Mesenchymal stem cell (in vitro differentiated cells and primary cell): ENCODE measurements around the gene BICRA.
A peak's percentile ranks its signal among the peaks of the same experiment; 100 is the strongest.

Experiments
- DNase-seq: peaks from one replicate; pipeline ENCODE4 v3.0.0-alpha.2; 2013
- H2AFZ ChIP-seq: one replicate; pipeline ENCODE4 v1.6.1; 2013; ENCODE audit warnings: low read depth, mild to moderate bottlenecking, control low read depth, inconsistent platforms, low read length, moderate library complexity
- H2AK5ac ChIP-seq: 2 replicates; pipeline ENCODE4 v1.6.1; 2013; ENCODE audit warnings: low read length, moderate library complexity, mild to moderate bottlenecking, inconsistent platforms; ENCODE audit not compliant: severe bottlenecking
- H2BK120ac ChIP-seq: one replicate; pipeline ENCODE4 v1.6.1; 2013; ENCODE audit warnings: low read depth, mild to moderate bottlenecking, inconsistent platforms, low read length, moderate library complexity
- H2BK12ac ChIP-seq, 2 experiments: one replicate each; pipeline ENCODE4 v1.6.1; 2013; ENCODE audit warnings: inconsistent platforms in 2 of 2, low read length in 2 of 2, mild to moderate bottlenecking in 2 of 2, moderate library complexity in 2 of 2, control low read depth in 1 of 2
- H2BK15ac ChIP-seq: one replicate; pipeline ENCODE4 v1.6.1; 2013; ENCODE audit warnings: mild to moderate bottlenecking, low read depth, inconsistent platforms; ENCODE audit not compliant: poor library complexity, severe bottlenecking
- H2BK5ac ChIP-seq: 2 replicates; pipeline ENCODE4 v1.6.1; 2013; ENCODE audit warnings: low read depth, mild to moderate bottlenecking, low read length, control low read depth, inconsistent platforms; ENCODE audit not compliant: poor library complexity, severe bottlenecking
- H3K14ac ChIP-seq, 2 experiments: one replicate each; pipeline ENCODE4 v1.6.1; 2013; ENCODE audit warnings: inconsistent platforms in 2 of 2, low read length in 2 of 2, control low read depth in 1 of 2, mild to moderate bottlenecking in 1 of 2, moderate library complexity in 1 of 2
- H3K18ac ChIP-seq, 2 experiments: one replicate each; pipeline ENCODE4 v1.6.1; 2013; ENCODE audit warnings: inconsistent platforms in 2 of 2, low read length in 2 of 2, control low read depth in 1 of 2, low read depth in 1 of 2, mild to moderate bottlenecking in 1 of 2
- H3K23ac ChIP-seq, 2 experiments: one replicate each; pipeline ENCODE4 v1.6.1; 2013; ENCODE audit warnings: inconsistent platforms in 2 of 2, low read length in 2 of 2, mild to moderate bottlenecking in 2 of 2, moderate library complexity in 2 of 2, control low read depth in 1 of 2
- H3K27ac ChIP-seq: 2 replicates; pipeline ENCODE4 v1.5.1; 2013; ENCODE audit warnings: mild to moderate bottlenecking, moderate library complexity, low read length, control low read depth, inconsistent platforms; ENCODE audit not compliant: poor library complexity, severe bottlenecking
- H3K27me3 ChIP-seq, 2 experiments: 2 replicates each; pipeline versions ENCODE4 v1.6.1 to v1.7.0; 2013; ENCODE audit warnings: low read length in 2 of 2, mild to moderate bottlenecking in 2 of 2, moderate library complexity in 2 of 2, control low read depth in 1 of 2, inconsistent platforms in 1 of 2; ENCODE audit not compliant: control insufficient read depth in 1 of 2, insufficient read depth in 1 of 2
- H3K36me3 ChIP-seq, 2 experiments: 2 replicates each; pipeline versions ENCODE4 v1.6.1 to v1.7.0; 2013; ENCODE audit warnings: low read length in 2 of 2, control low read depth in 1 of 2, inconsistent platforms in 1 of 2, low read depth in 1 of 2, mild to moderate bottlenecking in 1 of 2; ENCODE audit not compliant: insufficient read depth in 2 of 2, control insufficient read depth in 1 of 2
- H3K4ac ChIP-seq, 2 experiments: one replicate each; pipeline ENCODE4 v1.6.1; 2013; ENCODE audit warnings: inconsistent platforms in 2 of 2, low read length in 2 of 2, mild to moderate bottlenecking in 2 of 2, moderate library complexity in 2 of 2, control low read depth in 1 of 2, low read depth in 1 of 2
- H3K4me1 ChIP-seq: 2 replicates; pipeline ENCODE4 v1.6.1; 2013; ENCODE audit warnings: low read depth, low read length, control low read depth; ENCODE audit not compliant: control insufficient read depth, insufficient read depth
- H3K4me2 ChIP-seq: 2 replicates; pipeline ENCODE4 v1.6.1; 2013; ENCODE audit warnings: low read length, mild to moderate bottlenecking, inconsistent platforms; ENCODE audit not compliant: poor library complexity, severe bottlenecking
- H3K4me3 ChIP-seq, 2 experiments: 2 replicates each; pipeline versions ENCODE4 v1.5.1 to v1.7.0; 2013; ENCODE audit warnings: low read length in 2 of 2, mild to moderate bottlenecking in 2 of 2, control low read depth in 1 of 2, low read depth in 1 of 2; ENCODE audit not compliant: insufficient read depth in 1 of 2
- H3K79me1 ChIP-seq: replicated peaks from 2 replicates; pipeline ENCODE4 v1.6.1; 2013; ENCODE audit warnings: mild to moderate bottlenecking, control low read depth, low read length, inconsistent platforms; ENCODE audit not compliant: poor library complexity, severe bottlenecking
- H3K9ac ChIP-seq: 2 replicates; pipeline ENCODE4 v1.7.0; 2013; ENCODE audit warnings: mild to moderate bottlenecking, low read length, moderate library complexity
- H3K9me3 ChIP-seq: 2 replicates; pipeline ENCODE4 v1.7.0; 2013; ENCODE audit warnings: mild to moderate bottlenecking, low read length; ENCODE audit not compliant: control insufficient read depth
- H4K8ac ChIP-seq: one replicate; pipeline ENCODE4 v1.6.1; 2013; ENCODE audit warnings: inconsistent platforms, mild to moderate bottlenecking, low read length, moderate library complexity
- H4K91ac ChIP-seq: one replicate; pipeline ENCODE4 v1.6.1; 2013; ENCODE audit warnings: mild to moderate bottlenecking, low read length, inconsistent platforms
- WGBS: methylation state at CpG from one replicate; pipeline ENCODE4 v1.1.7; 2013; ENCODE audit warnings: mixed read lengths; 5-methylcytosine and 5-hydroxymethylcytosine counted together

Gene BICRA

DNA sequence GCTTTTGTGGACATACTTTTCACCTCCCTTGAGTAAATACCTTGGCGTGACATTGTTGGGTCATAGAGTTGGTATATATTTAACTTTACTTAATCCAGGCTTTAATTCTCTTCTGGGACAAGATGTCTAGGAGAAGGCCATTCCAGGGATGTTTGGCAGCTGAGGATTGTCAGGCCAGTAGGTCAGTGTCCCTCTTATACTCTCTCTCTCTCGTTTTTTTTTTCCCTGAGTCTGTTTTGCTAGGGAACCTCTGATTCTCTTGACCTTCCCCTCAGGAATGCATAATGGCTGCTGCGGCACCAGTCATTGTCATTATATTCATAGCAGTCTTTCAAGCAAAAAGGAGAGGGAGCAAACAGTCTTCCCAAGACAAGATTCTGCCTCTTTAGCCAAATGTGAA, 48.8 kb downstream of the BICRA start:
- H2BK120ac ChIP-seq = no peak overlapping the region
- no peak overlapping the region for H2AFZ ChIP-seq
- H3K27me3 ChIP-seq = no peaks in the 10 kb centered on the region
- H3K4me2 ChIP-seq = no peak overlapping the region
- no peak overlapping the region for H3K4ac ChIP-seq
- no peak overlapping the region for H2BK5ac ChIP-seq
- no peak overlapping the region for H3K14ac ChIP-seq
- H3K4me1 ChIP-seq = peaks cover 15% of the 10 kb centered on the region
- no peak overlapping the region for H2BK12ac ChIP-seq
- 75% methylated on average over 2 of the region's 3 CpGs for WGBS
- no peak overlapping the region for H3K27ac ChIP-seq
- no peak overlapping the region for H3K9ac ChIP-seq
- no peak overlapping the region for H2BK15ac ChIP-seq
- no peaks in the 10 kb centered on the region for H3K9me3 ChIP-seq
- no peak overlapping the region for H4K8ac ChIP-seq
- H3K4me3 ChIP-seq = no peak overlapping the region
- DNase-seq = no peak
- H3K18ac ChIP-seq = no peak overlapping the region
- H3K36me3 ChIP-seq = peaks cover 12 to 16% of the 10 kb centered on the region in 2 experiments
- H3K79me1 ChIP-seq = peaks cover 42% of the 10 kb centered on the region
- H4K91ac ChIP-seq = no peak overlapping the region
- no peak overlapping the region for H3K23ac ChIP-seq
- H2AK5ac ChIP-seq = no peak overlapping the region

DNA sequence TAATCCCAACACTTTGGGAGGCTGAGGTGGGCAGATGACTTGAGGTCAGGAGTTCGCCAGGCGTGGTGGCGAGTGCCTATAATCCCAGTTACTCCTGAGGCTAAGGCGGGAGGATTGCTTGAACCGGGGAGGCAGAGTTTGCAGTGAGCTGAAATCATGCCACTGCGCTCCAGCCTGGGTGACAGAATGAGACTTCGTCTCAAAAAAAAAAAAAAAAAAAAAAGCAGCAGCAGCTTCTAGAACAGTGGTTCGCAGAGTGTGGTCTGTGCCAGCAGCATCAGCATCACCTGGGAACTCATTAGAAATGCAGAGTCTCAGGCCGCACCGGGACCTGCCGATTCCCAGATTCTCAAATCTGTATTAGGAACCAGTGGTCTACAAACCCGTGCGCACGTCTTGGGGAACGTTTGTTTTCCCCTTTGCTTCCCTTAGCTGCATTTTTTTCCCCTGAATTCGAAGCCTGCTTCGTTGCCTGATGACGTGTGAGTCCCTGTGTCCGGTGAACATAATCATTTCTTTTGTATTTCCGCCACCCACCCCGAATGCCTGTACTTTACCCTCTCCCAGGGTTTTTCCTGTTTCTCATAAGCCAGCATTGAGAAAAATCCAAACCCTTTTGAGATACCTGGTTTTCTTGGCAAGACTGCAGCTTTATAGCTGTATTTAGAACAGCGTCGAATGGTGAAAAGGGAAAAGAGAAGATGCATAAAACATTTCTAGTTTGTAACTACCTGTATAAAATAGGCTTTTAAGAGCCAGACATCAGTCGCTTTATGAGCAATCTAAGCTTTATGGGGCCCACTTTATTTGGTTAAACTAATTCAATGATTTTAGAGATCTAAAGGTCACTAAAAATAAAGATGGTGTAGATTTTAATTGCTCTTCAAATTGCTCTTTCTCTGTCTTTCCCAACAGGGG, 49.8 kb downstream of the BICRA start:
- no peak overlapping the region for H3K4me2 ChIP-seq
- H2BK120ac ChIP-seq = no peak overlapping the region
- no peak overlapping the region for H3K27ac ChIP-seq
- H3K79me1 ChIP-seq = peaks cover 39% of the 10 kb centered on the region
- H2BK12ac ChIP-seq = no peak overlapping the region
- H3K27me3 ChIP-seq = no peaks in the 10 kb centered on the region
- no peak overlapping the region for H3K4ac ChIP-seq
- no peak overlapping the region for H2AFZ ChIP-seq
- H3K36me3 ChIP-seq = peaks cover 8 to 16% of the 10 kb centered on the region in 2 experiments
- no peak overlapping the region for H3K14ac ChIP-seq
- no peak overlapping the region for H4K8ac ChIP-seq
- no peak overlapping the region for H3K4me3 ChIP-seq
- H3K4me1 ChIP-seq = peaks cover 21% of the 10 kb centered on the region
- no peak overlapping the region for H4K91ac ChIP-seq
- H2AK5ac ChIP-seq = no peak overlapping the region
- H2BK15ac ChIP-seq = no peak overlapping the region
- no peak overlapping the region for H3K18ac ChIP-seq
- no peak overlapping the region for H3K23ac ChIP-seq
- no peak overlapping the region for H3K9ac ChIP-seq
- 95% methylated on average over 23 of the region's 24 CpGs for WGBS
- DNase-seq = no peak
- H3K9me3 ChIP-seq = no peaks in the 10 kb centered on the region
- H2BK5ac ChIP-seq = no peak overlapping the region

DNA sequence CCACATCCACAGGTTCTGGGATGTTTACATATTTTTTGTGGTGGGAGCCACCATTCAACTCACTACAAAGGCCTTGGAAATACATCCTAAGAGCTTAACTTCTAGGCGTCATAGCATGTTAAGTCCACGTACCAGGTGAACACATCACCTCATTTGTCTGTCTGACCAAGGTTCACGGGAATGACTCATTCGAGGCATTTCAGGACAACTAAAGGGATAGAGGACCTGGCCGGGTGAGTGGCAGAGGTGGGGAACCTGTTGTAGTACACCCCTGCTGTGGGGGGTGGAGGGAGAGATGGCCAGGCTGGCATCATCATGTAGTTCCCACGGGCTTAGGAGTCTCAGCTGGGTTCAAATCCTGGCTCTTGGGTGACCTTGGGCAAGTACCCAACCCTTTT, 51.5 kb downstream of the BICRA start:
- Histone ChIP-seq H2AFZ (no peak overlapping the region), H4K91ac (no peak overlapping the region), H2BK5ac (no peak overlapping the region), H3K9me3 (no peaks in the 10 kb centered on the region), H4K8ac (no peak overlapping the region), H2BK15ac (no peak overlapping the region), H3K4me2 (no peak overlapping the region), H3K27ac (no peak overlapping the region), H3K79me1 (peaks cover 38% of the 10 kb centered on the region), H3K9ac (peak overlapping the region; percentile 13), H2BK120ac (no peak overlapping the region), H3K36me3 (peaks cover 5 to 16% of the 10 kb centered on the region in 2 experiments), H3K4me3 (no peak overlapping the region), H3K23ac (no peak overlapping the region), H3K27me3 (no peaks in the 10 kb centered on the region), H3K4ac (no peak overlapping the region), H2BK12ac (peak overlapping the region in 1 of 2 experiments; percentile 17), H2AK5ac (no peak overlapping the region), H3K4me1 (peaks cover 30% of the 10 kb centered on the region), H3K18ac (no peak overlapping the region), H3K14ac (no peak overlapping the region)
- DNase-seq = no peak
- WGBS = 96% methylated on average over 6 of the region's 6 CpGs

DNA sequence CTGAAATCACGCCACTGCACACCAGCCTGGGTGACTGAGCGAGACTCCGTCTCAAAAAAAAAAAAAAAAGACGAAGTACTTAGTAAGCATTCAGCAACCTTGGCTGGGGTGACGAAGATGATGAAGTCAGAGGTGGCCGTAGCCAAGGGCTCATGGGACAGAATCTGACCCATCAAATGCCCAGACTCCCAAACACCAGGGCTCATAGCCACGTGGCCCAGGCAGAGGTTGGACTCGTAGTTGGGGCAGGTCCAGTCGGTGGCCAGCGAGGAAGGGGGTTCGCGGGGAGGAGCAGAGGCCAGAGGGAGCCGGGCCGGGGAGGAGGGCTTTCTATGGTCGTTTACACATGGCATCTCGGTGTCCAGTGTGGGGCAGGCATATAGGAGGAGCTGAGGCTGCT, 52.2 kb downstream of the BICRA start:
- Histone ChIP-seq H2BK5ac (no peak overlapping the region), H3K4me2 (no peak overlapping the region), H2BK12ac (no peak overlapping the region), H4K8ac (peak overlapping the region; percentile 67), H3K79me1 (peaks cover 42% of the 10 kb centered on the region), H3K9ac (peak overlapping the region; percentile 19), H3K27me3 (no peaks in the 10 kb centered on the region), H3K14ac (no peak overlapping the region), H3K4ac (peak overlapping the region in 1 of 2 experiments; percentile 27), H2AFZ (no peak overlapping the region), H3K4me1 (peaks cover 30% of the 10 kb centered on the region), H3K27ac (no peak overlapping the region), H3K36me3 (peaks cover 5 to 16% of the 10 kb centered on the region in 2 experiments), H2BK15ac (no peak overlapping the region), H2AK5ac (no peak overlapping the region), H2BK120ac (no peak overlapping the region), H3K23ac (no peak overlapping the region), H4K91ac (peak overlapping the region; percentile 80), H3K9me3 (no peaks in the 10 kb centered on the region), H3K18ac (no peak overlapping the region), H3K4me3 (no peak overlapping the region)
- DNase-seq = no peak
- 94% methylated on average over 16 of the region's 16 CpGs for WGBS
